GM12864 (cell line): Measurements from ENCODE around the gene IFT81.
A peak's percentile ranks its signal among the peaks of the same experiment; 100 is the strongest.
"Not testable (repeated sequence)": the region's sequence is repeated elsewhere in the genome, so short reads cannot be mapped to it uniquely, and the experiment has no call there.

Source experiments
- DNase-seq: peaks from one replicate; pipeline ENCODE4 v3.0.0-alpha.2; 2011; ENCODE audit warnings: low read depth
- H3K4me3 ChIP-seq: 2 replicates; pipeline ENCODE4 v1.5.1; 2011; ENCODE audit warnings: mild to moderate bottlenecking, low read depth, low read length, control low read depth
- CTCF ChIP-seq: IDR thresholded peaks from 2 replicates; pipeline ENCODE4 v1.5.1; 2011; ENCODE audit warnings: low read depth, mild to moderate bottlenecking, moderate library complexity, low read length, control low read depth, inconsistent platforms; ENCODE audit errors: missing control alignments

The IFT81 gene

DNA sequence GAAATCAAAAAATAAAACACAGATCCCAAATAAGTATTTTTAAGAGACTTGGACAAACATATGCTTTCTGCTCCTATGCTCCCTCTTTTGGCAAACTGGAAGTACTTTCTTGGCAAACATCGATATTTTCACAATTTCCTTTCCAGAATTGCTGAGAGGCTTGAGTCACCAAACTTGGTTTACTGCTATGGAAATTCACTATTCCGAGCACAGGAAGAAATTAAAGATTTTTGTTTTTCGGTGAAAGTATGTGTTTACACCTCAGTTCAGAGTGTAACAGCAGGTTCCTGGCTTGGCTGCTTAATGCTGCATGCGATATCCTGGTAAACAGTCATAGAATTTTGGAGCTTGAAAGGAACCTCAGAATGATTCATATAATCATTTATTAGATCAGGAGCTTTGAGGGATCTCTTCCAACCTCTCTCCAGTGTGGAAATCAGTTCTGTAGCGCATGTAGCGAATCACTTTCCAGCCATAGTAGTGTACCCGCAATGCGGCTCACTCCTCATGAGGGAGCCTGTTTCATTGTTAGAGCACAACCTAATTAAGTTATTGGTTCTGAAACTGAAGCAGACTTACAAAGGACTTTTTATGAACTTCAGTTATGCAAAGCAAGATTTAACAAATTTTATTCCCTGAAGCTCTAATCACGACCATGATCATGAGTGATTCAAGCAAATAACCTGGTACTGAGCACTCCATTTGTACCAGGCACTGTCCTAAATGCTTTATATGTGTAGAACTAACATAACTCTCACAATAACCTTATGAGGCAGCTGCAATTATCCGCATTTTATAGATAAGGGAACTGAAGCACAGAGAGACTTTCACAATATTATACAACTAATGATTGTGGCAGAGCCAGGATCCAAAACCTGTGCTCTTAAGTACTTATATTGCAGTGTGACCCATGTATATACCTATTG lies 100.5 kb downstream of the IFT81 start:
- H3K4me3 ChIP-seq: no peak overlapping the region
- TF ChIP-seq CTCF: peak; percentile 12
- DNase-seq: no peak

DNA sequence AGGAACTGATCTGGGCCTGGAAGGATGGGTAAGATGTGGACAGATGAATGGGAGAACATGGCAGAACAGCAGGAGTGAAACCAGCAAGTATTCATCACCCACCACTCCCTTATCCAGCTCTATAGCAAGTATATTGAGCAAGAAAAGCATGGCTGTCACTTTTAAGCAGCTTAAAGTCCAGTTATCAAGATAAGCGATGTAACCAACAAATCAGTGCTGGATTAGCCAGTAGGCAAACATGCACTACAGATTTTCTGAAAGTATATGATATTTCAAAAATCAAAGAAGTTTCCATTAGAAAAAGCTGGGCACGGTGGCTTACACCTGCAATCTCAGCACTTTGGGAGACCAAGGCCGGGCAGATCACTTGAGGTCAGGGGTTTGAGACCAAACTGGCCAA lies 103.0 kb downstream of the IFT81 start:
- no peak for DNase-seq
- no peak for TF ChIP-seq CTCF
- H3K4me3 ChIP-seq: no peak overlapping the region

- DNase-seq, H3K4me3 ChIP-seq: not testable (repeated sequence)
These were observed 104.2 kb downstream of the IFT81 start for GRCh38 chr12:110228348-110228747.

- TF ChIP-seq CTCF: no peak
- DNase-seq: no peak
- no peak overlapping the region for H3K4me3 ChIP-seq
These were observed 104.6 kb downstream of the IFT81 start for GRCh38 chr12:110228756-110229155.

DNA sequence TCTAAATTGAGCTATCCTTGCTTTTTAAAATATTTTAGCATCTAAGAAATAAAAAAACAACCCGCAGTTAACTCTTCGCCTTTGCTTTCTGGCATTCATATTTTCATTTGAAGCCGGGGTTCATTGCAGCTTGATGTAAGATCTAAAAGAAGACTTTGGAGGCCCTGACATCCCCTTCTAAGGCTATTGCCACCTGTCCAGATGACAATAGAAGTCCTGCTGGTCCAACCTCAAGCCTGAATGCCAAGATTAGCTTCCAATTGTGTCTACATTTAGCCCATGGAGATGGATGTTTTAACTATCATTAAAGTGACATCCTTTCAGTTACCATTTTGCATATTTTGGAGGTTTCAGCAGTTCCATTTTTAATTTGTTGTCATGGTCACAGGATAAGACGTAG lies 105.3 kb downstream of the IFT81 start:
- H3K4me3 ChIP-seq: no peak overlapping the region
- DNase-seq: no peak
- no peak for TF ChIP-seq CTCF

GRCh38 chr12:110230655-110231054 lies 106.5 kb downstream of the IFT81 start:
- DNase-seq: no peak
- H3K4me3 ChIP-seq: no peak overlapping the region
- no peak for TF ChIP-seq CTCF

GRCh38 chr12:110233212-110233903 lies 109.2 kb downstream of the IFT81 start:
- no peak for DNase-seq
- H3K4me3 ChIP-seq: no peak overlapping the region
- TF ChIP-seq CTCF: no peak
